ENCODE data around the gene CYBRD1. TPM values are rescaled to one million over a fixed set of nuclear protein-coding genes. Genes with fewer than 3 reads are reported as not detected.

Gene CYBRD1
- total RNA-seq = 1 to 10 TPM; 1.2 to 1.4 TPM

- Mint-ChIP-seq H3K4me1 (ENCODE audit: low read depth) (peaks cover 17% of the 10 kb centered on the region), H3K36me3 (ENCODE audit: low read depth) (no peaks in the 10 kb centered on the region), H3K4me3 (peak within 1 kb of the TSS; percentile 84), H3K27me3 (ENCODE audit: low read depth) (peaks cover 42% of the 10 kb centered on the region), H3K27ac (peak within 1 kb of the TSS; percentile 60), H3K9me3 (ENCODE audit: insufficient read depth) (no peaks in the 10 kb centered on the region)
- ChIA-PET POLR2A (interaction anchor here (0.7 kb wide), 1 partner anchor 43 kb away, joined by 3 read pairs; no protein-coding TSS in a partner anchor), CTCF (interaction anchor here (1.5 to 2.0 kb wide), 2 partner anchors 8 to 13 kb away, joined by 4 to 8 read pairs; no protein-coding TSS in a partner anchor)
- ATAC-seq (peak; percentile 71), DNase-seq (peak; percentile 35)
These were observed at the start of gene CYBRD1 for GRCh38 chr2:171522052-171522787. Gene CYBRD1 (plus strand): TSS chr2:171522474. CDS start chr2:171522546, 72 bp downstream.

- POLR2A ChIA-PET = no interaction called here
- Mint-ChIP-seq H3K9me3 (ENCODE audit: insufficient read depth) (no peaks in the 10 kb centered on the region), H3K36me3 (ENCODE audit: low read depth) (peaks cover 32% of the 10 kb centered on the region), H3K27me3 (ENCODE audit: low read depth) (no peaks in the 10 kb centered on the region), H3K4me1 (ENCODE audit: low read depth) (peaks cover 3% of the 10 kb centered on the region), H3K27ac (no peak overlapping the region), H3K4me3 (no peak overlapping the region)
- CTCF ChIA-PET = interaction anchor here (0.6 kb wide), 1 partner anchor 12 kb away, joined by 3 read pairs; no protein-coding TSS in a partner anchor
- DNase-seq (no peak), ATAC-seq (no peak)
These were observed 46.3 kb upstream of the CYBRD1 start for GRCh38 chr2:171475979-171476378.

- DNase-seq = no peak
- ChIA-PET CTCF (interaction anchor here (1.5 kb wide), 1 partner anchor 62 kb away, joined by 3 read pairs; no protein-coding TSS in a partner anchor), POLR2A (no interaction called here)
- no peaks in the 10 kb centered on the region for H3K9me3 Mint-ChIP-seq (ENCODE audit: insufficient read depth)
- H3K27ac Mint-ChIP-seq = no peak overlapping the region
- H3K36me3 Mint-ChIP-seq (ENCODE audit: low read depth) = peaks cover 35% of the 10 kb centered on the region
- no peaks in the 10 kb centered on the region for H3K27me3 Mint-ChIP-seq (ENCODE audit: low read depth)
- ATAC-seq = no peak
- peaks cover 3% of the 10 kb centered on the region for H3K4me1 Mint-ChIP-seq (ENCODE audit: low read depth)
- H3K4me3 Mint-ChIP-seq = no peak overlapping the region
These were observed 43.9 kb upstream of the CYBRD1 start for GRCh38 chr2:171478345-171478744.

GRCh38 chr2:171479154-171479814, 43.0 kb upstream of the CYBRD1 start:
- Mint-ChIP-seq H3K27me3 (ENCODE audit: low read depth) (no peaks in the 10 kb centered on the region), H3K4me1 (ENCODE audit: low read depth) (peaks cover 2% of the 10 kb centered on the region), H3K36me3 (ENCODE audit: low read depth) (peaks cover 34% of the 10 kb centered on the region), H3K9me3 (ENCODE audit: insufficient read depth) (no peaks in the 10 kb centered on the region), H3K27ac (no peak overlapping the region), H3K4me3 (no peak overlapping the region)
- CTCF ChIA-PET = interaction anchor here (1.2 to 1.5 kb wide), 2 partner anchors 53 to 63 kb away, joined by 3 read pairs; no protein-coding TSS in a partner anchor
- DNase-seq = no peak
- ATAC-seq = no peak
- POLR2A ChIA-PET = interaction anchor here (0.9 kb wide), 1 partner anchor 44 kb away, joined by 3 read pairs; no protein-coding TSS in a partner anchor

GRCh38 chr2:171480908-171481307, 41.4 kb upstream of the CYBRD1 start:
- DNase-seq = no peak
- H3K27ac Mint-ChIP-seq = no peak overlapping the region
- no peak for ATAC-seq
- H3K4me1 Mint-ChIP-seq (ENCODE audit: low read depth) = peaks cover 10% of the 10 kb centered on the region
- ChIA-PET CTCF (no interaction called here), POLR2A (no interaction called here)
- H3K9me3 Mint-ChIP-seq (ENCODE audit: insufficient read depth) = no peaks in the 10 kb centered on the region
- H3K4me3 Mint-ChIP-seq = no peak overlapping the region
- H3K27me3 Mint-ChIP-seq (ENCODE audit: low read depth) = no peaks in the 10 kb centered on the region
- H3K36me3 Mint-ChIP-seq (ENCODE audit: low read depth) = peaks cover 28% of the 10 kb centered on the region

- no peak for DNase-seq
- H3K4me1 Mint-ChIP-seq (ENCODE audit: low read depth) = peaks cover 10% of the 10 kb centered on the region
- H3K9me3 Mint-ChIP-seq (ENCODE audit: insufficient read depth) = no peaks in the 10 kb centered on the region
- H3K27me3 Mint-ChIP-seq (ENCODE audit: low read depth) = no peaks in the 10 kb centered on the region
- no peak overlapping the region for H3K4me3 Mint-ChIP-seq
- ChIA-PET POLR2A (no interaction called here), CTCF (interaction anchor here (1.1 to 1.5 kb wide), 2 partner anchors 50 to 510 kb away, joined by 4 to 5 read pairs; no protein-coding TSS in a partner anchor)
- no peak for ATAC-seq
- H3K27ac Mint-ChIP-seq = no peak overlapping the region
- H3K36me3 Mint-ChIP-seq (ENCODE audit: low read depth) = peaks cover 27% of the 10 kb centered on the region
These were observed 40.0 kb upstream of the CYBRD1 start for GRCh38 chr2:171482308-171482707.

GRCh38 chr2:171482877-171483276, 39.4 kb upstream of the CYBRD1 start:
- no peak for ATAC-seq
- peaks cover 27% of the 10 kb centered on the region for H3K36me3 Mint-ChIP-seq (ENCODE audit: low read depth)
- H3K4me3 Mint-ChIP-seq = no peak overlapping the region
- H3K27ac Mint-ChIP-seq = no peak overlapping the region
- H3K4me1 Mint-ChIP-seq (ENCODE audit: low read depth) = peaks cover 10% of the 10 kb centered on the region
- ChIA-PET POLR2A (no interaction called here), CTCF (interaction anchor here (1.5 kb wide), 1 partner anchor 510 kb away, joined by 5 read pairs; no protein-coding TSS in a partner anchor)
- DNase-seq = no peak
- H3K27me3 Mint-ChIP-seq (ENCODE audit: low read depth) = no peaks in the 10 kb centered on the region
- H3K9me3 Mint-ChIP-seq (ENCODE audit: insufficient read depth) = no peaks in the 10 kb centered on the region

- Mint-ChIP-seq H3K36me3 (ENCODE audit: low read depth) (peaks cover 33% of the 10 kb centered on the region), H3K4me3 (no peak overlapping the region), H3K9me3 (ENCODE audit: insufficient read depth) (peaks cover 5% of the 10 kb centered on the region), H3K27ac (no peak overlapping the region), H3K4me1 (ENCODE audit: low read depth) (peaks cover 10% of the 10 kb centered on the region), H3K27me3 (ENCODE audit: low read depth) (no peaks in the 10 kb centered on the region)
- no peak for DNase-seq
- no peak for ATAC-seq
- CTCF ChIA-PET = no interaction called here
- POLR2A ChIA-PET = no interaction called here
These were observed 38.5 kb upstream of the CYBRD1 start for GRCh38 chr2:171483793-171484192.

- DNase-seq (no peak), ATAC-seq (no peak)
- H3K4me3 Mint-ChIP-seq = no peak overlapping the region
- H3K27me3 Mint-ChIP-seq (ENCODE audit: low read depth) = no peaks in the 10 kb centered on the region
- H3K9me3 Mint-ChIP-seq (ENCODE audit: insufficient read depth) = peaks cover 9% of the 10 kb centered on the region
- peaks cover 30% of the 10 kb centered on the region for H3K36me3 Mint-ChIP-seq (ENCODE audit: low read depth)
- no peak overlapping the region for H3K27ac Mint-ChIP-seq
- ChIA-PET POLR2A (no interaction called here), CTCF (no interaction called here)
- peaks cover 10% of the 10 kb centered on the region for H3K4me1 Mint-ChIP-seq (ENCODE audit: low read depth)
These were observed 37.2 kb upstream of the CYBRD1 start for GRCh38 chr2:171485116-171485515.

- no peak for ATAC-seq
- Mint-ChIP-seq H3K4me1 (ENCODE audit: low read depth) (peaks cover 10% of the 10 kb centered on the region), H3K36me3 (ENCODE audit: low read depth) (peaks cover 19% of the 10 kb centered on the region), H3K4me3 (no peak overlapping the region), H3K27me3 (ENCODE audit: low read depth) (no peaks in the 10 kb centered on the region), H3K27ac (no peak overlapping the region), H3K9me3 (ENCODE audit: insufficient read depth) (peaks cover 9% of the 10 kb centered on the region)
- no peak for DNase-seq
- ChIA-PET CTCF (no interaction called here), POLR2A (no interaction called here)
These were observed 35.1 kb upstream of the CYBRD1 start for GRCh38 chr2:171487201-171487600.

- H3K9me3 Mint-ChIP-seq (ENCODE audit: insufficient read depth) = peaks cover 9% of the 10 kb centered on the region
- ChIA-PET POLR2A (no interaction called here), CTCF (interaction anchor here (0.7 kb wide), 2 partner anchors 12 to 71 kb away, joined by 3 to 4 read pairs; no protein-coding TSS in a partner anchor)
- no peak for ATAC-seq
- H3K4me3 Mint-ChIP-seq = no peak overlapping the region
- peaks cover 18% of the 10 kb centered on the region for H3K36me3 Mint-ChIP-seq (ENCODE audit: low read depth)
- no peaks in the 10 kb centered on the region for H3K27me3 Mint-ChIP-seq (ENCODE audit: low read depth)
- DNase-seq = no peak
- peaks cover 10% of the 10 kb centered on the region for H3K4me1 Mint-ChIP-seq (ENCODE audit: low read depth)
- no peak overlapping the region for H3K27ac Mint-ChIP-seq
These were observed 34.4 kb upstream of the CYBRD1 start for GRCh38 chr2:171487803-171488259.

- no peak for DNase-seq
- CTCF ChIA-PET = interaction anchor here (1.1 kb wide), 1 partner anchor 518 kb away, joined by 3 read pairs; no protein-coding TSS in a partner anchor
- no peaks in the 10 kb centered on the region for H3K27me3 Mint-ChIP-seq (ENCODE audit: low read depth)
- peaks cover 12% of the 10 kb centered on the region for H3K36me3 Mint-ChIP-seq (ENCODE audit: low read depth)
- H3K9me3 Mint-ChIP-seq (ENCODE audit: insufficient read depth) = peaks cover 9% of the 10 kb centered on the region
- H3K4me1 Mint-ChIP-seq (ENCODE audit: low read depth) = no peaks in the 10 kb centered on the region
- no peak overlapping the region for H3K27ac Mint-ChIP-seq
- ATAC-seq = no peak
- H3K4me3 Mint-ChIP-seq = no peak overlapping the region
- POLR2A ChIA-PET = interaction anchor here (0.7 kb wide), 1 partner anchor 18 kb away, joined by 3 read pairs; no protein-coding TSS in a partner anchor
These were observed 31.7 kb upstream of the CYBRD1 start for GRCh38 chr2:171490577-171490976.

Measured in activated CD8-positive, alpha-beta T cell treated with anti-CD3 and anti-CD28 coated beads, Interleukin-2, amount 10 ng/mL, durations not matched to agents 7 days and 5 days (primary cell).